GM18909 (cell line): ENCODE data around the gene SLC25A17.
"Not testable (repeated sequence)": the region's sequence is repeated elsewhere in the genome, so short reads cannot be mapped to it uniquely, and the experiment has no call there.

Source experiments
- ATAC-seq: cut with Tn5 transposase; IDR thresholded peaks from one replicate; pipeline ENCODE4 v1.9.1; 2021; ENCODE audit warnings: mild to moderate bottlenecking; ENCODE audit not compliant: unreplicated experiment, poor library complexity

Gene SLC25A17

DNA sequence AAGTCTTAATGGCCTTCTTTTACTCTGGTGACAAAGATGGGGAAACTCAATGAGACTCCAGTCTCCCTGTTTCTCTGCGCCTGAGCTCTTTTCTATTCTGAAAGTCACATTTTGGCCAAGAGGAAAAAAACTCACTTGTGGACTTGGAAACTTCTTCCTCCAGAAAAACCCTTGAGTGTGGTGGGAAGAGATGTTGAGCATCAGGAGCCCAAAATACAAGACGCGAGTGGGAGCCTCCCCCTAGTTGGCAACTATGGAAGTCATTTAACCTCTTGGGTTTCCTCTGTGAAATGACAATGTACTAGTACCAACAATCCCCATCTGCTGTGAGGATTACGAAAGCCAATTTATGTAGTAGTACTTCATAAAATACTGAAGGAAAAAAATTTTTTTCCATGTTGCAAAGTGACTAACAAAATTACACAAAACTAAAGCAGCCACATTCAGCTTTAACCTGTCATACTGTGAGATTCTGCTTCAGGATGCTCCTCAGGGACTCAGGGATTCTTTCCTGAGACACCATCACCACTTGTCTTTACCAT is 524 bp upstream of the SLC25A17 start:
- ATAC-seq = no peak

DNA sequence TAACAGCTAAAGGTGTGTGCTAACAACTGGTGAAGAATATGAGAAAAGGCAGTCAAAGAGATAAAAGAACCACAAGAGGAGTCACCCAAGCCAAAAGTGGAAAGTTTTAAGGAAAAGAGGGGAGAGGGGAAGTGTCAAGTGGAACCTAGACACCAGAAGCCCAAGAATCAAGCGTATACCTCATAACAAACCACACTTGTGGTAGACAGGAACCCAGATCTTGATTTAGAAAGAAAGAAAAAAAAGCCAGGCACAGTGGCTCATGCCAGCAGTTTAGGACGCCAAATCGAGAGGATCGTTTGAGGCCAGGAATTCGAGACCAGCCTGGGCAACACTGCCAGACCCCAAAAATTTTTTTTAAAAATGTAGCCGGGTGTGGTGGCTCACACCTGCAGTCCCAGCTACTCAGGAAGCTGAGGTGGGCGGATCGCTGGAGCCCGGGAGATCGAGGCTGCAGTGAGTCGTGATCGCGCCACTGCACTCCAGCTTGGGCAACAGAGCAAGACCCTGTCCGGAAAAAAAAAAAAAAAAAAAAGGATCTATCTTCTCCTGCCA is 877 bp downstream of the SLC25A17 start:
- ATAC-seq = peak; percentile 7

DNA sequence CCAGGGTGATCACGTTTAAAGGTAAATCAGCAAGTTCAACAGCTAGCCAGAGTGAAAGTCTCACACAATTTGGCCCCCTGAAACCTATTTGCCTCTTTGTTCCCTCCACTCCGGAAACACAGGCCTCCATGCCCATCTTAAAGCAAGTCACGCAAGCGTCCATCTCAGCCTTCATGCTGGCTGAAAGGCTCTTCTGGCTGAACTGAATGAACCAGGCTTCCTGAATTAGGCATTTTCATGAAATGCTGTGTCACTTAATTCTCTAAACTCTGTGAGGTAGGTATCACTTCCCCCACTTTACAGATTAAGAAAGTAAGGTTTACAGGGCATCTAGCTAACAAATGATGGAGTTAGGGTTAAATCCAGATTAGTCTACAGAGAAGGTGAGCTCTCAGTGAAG is 1.4 kb downstream of the SLC25A17 start:
- no peak for ATAC-seq

DNA sequence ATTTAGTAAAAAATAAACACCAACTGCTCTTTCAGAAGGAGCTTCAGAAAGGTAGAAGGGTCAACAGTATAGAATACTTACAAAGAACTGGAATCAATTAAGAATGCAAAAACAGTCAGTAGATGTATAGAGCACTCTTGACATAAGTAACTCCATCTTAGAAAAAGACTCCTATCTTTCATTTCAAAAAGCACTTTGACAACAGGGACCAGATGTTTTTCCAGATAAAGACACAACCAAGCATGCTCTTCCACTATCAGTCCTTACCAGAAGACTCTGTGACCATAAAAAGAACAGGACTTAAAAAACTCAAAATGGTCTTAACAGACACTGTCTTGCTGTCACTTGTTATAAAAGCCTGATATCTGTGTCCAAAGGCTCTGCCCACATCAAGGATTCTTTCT is 5.2 kb downstream of the SLC25A17 start:
- no peak for ATAC-seq

DNA sequence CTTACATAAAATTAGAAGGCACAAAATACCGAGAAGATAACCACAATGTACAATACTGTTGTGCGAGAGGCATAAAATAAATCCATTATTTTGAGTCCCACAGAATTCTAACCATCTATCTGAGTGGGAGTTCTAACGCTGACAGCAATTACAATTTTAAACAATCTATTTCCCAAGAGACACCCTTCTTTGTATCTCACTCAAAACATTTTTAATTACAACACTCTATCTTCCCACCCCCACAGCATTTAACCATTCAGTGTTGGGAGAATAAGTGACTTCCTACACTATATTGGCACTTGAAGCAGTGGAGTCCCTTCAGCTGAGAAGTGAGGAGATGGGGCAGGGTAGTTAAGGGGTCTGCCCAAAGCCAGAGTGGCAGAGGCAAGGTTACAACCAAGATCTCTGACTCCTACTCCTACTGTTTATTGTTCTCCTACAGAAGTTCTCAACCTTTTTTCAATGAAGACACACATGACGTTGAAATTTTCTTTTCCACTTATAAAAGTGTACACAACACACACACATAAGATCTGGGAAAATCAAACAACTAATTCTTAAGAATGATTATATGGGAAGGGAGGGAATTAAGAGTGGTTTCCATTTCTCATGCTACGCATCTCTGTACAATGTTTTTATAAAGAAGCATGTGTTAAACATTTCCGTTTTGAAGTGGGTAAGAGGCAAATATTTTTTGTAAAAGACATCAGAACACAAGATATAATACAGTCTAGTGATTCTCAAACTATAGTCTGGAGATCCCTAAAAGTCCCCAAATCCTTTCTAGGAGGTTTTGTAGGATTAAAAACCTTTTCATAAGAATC is 10.9 kb downstream of the SLC25A17 start:
- ATAC-seq = no peak

DNA sequence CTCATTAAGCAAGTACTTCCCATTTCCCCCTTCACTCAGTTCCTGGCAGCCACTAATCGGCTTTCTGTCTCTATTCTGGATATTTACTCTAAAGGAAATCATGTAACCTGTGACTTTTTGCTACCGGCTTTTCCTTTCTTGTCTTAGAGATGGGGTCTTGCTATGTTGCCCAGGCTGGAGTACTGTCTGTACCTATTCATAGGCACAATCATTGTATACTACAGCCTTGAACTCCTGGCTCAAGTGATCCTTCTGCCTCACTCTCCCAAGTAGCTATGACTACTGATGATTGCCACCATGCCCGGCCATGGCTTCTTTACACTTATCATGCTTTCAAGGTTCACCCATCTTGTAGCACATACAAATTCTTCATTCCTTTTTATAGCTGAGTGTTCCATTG is 12.4 kb downstream of the SLC25A17 start:
- ATAC-seq = no peak

DNA sequence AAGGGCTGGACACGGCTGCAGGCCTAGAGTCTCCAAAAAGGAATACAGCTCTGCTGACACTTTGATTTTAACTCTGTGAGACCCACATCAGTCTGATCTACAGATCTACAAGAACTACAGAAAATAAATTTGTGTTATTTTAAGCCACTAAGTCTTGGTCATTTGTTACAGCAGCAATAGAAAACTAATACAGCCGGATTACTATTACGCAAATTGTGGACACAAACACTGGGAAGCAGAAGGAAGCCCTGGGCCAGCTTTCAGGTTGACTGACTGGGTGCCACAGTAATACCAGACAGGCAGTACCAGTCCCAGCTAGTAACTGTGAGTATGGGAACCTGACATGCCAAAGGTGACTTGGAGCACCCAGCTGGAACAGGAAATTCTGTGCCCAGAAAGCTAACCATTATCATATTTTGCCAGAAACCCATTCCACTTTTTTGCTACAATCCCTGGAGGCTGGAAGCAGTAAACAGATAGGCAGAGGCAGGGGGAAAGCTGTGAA is 13.4 kb downstream of the SLC25A17 start:
- ATAC-seq = no peak

DNA sequence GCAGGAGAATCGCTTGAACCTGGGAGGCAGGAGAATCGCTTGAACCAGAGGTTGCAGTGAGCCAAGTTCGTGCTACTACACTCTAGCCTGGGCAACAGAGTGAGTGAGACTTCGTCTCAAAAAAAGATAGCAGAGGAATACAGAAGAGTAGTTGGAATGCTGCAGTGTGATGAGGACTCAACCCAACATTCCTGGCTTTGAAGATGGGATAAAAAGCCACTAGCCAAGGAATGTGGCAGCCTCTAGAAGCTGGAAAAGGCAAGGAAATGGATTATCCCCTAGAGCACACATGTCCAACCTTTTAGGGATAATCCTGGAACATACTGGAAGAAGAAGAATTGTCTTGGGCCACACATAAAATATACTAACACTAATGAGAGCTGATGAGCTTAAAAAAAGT is 13.9 kb downstream of the SLC25A17 start:
- no peak for ATAC-seq

DNA sequence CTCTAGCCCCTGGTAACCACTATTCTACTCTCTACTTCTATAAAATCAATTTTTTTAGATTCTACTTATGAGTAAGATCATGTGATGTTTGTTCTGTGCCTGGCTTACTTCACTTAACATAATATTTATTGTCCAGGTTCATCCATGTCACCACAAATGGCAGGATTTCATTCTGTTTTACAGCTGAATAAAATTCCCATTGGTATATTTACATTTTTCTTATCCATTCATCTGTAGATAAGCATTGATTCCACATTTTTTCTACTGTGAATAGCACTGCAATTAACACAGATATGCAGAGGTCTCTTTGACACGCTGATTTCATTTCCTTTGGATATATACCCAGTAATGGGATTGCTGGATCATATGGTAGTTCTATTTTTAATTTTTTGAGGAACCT is 15.8 kb downstream of the SLC25A17 start:
- no peak for ATAC-seq

DNA sequence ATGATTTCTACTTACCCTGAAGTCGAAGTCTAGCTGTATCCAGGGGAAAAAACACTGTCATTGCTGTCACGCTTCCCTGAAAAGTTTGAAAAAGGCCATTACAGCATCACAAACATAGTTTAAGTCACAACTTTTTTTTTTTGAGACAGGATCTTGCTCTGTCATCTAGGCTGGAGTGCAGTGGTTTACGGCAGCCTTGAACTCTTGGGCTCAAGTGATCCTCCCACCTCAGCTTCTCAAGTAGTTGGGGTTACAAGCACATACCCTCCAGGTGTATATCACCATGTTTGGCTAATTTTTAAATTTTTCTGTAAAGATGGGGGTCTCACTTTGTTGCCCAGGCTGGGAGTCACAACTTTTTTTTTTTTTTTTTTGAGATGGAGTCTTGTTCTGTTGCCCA is 20.1 kb downstream of the SLC25A17 start:
- no peak for ATAC-seq

DNA sequence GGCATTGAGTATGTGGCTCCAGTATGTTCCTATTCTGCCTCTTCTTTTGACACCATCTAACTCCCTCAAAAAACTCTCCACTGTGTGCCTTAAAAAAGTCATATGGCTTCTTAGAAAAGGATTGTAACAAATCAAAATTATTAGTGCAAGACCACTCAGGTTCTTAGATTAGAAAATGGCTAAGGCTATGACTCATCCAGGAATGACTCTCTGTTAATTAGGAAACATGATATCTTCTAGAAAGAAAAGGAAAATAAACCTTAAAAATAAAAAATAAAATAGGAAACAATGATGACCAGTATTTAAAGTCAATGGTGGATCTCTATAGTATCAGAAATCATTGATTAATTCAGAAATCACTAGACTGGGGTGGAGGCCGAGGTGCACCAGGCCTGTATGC is 21.7 kb downstream of the SLC25A17 start:
- ATAC-seq = no peak

DNA sequence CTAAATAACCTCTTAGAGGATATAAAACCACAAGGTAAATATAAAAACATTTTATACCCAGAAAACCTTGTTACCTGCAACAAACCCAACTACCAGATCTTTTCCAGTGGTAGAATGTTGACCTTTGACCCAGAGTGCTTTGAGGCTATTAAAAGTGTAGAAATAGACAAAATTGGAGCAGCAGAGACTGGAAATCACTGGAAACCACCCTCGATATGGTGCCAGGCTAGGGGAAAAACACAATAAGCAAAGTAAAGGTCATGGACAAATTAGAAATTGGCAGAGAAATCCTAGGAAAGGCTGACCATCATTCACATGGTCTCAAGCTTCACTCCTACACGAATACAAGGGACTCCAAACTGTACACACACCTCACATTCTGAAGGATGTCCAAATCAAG is 26.7 kb downstream of the SLC25A17 start:
- ATAC-seq = no peak

DNA sequence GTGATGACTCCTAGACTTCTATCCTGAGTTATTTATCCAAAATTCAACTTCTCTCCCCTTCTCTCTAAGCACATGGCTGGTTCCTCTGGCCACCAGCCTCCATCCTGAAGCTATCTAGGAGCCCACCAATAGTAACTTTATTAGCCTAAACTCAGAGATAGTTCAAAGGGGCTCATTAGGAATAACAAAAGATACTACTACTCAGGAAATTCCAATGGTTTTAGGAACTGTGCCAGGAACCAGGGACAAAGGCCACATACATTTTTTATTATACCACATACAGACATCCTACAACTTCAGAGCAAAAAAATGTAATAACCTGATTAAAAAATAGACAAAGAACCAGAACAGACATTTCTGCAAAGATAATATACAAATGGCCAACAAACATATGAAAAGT is 27.9 kb downstream of the SLC25A17 start:
- no peak for ATAC-seq

DNA sequence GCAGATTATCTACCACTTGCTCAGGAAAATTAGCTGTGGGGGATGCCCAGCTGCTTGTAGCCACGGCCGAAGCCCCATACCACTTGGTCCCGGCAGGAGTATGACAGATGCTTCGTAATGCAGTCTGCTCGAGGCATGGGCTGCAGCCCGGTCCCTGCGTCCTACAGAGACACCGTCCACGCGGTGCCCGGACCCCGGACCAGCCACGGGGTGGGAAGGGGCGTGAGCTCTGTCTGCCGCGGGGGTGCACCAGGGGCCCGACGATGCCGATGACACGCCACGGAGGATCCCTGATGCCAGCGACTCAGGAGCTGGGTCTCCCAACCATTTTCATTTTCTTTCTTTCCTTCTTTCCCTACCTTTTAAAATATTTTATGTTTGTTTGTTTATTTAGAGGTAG is 30.0 kb downstream of the SLC25A17 start:
- no peak for ATAC-seq

DNA sequence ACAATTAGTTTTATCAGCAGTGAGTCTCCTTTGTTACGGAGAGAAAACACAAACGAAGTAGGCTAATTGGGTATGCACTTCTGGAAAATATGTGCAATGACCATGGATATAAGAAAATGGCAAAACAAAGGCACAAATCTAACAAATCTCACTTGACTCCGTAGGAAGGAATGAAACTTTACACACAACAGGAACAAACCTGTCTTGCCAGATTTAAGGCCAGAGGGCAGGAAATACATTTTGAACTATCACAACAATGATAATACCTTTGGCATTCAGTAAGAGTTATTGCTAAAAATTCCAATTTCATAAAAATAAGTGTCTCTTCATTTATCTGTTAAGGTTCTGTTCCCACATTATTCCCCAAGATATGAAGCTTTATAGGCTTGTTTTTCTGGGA is 36.6 kb downstream of the SLC25A17 start:
- no peak for ATAC-seq

DNA sequence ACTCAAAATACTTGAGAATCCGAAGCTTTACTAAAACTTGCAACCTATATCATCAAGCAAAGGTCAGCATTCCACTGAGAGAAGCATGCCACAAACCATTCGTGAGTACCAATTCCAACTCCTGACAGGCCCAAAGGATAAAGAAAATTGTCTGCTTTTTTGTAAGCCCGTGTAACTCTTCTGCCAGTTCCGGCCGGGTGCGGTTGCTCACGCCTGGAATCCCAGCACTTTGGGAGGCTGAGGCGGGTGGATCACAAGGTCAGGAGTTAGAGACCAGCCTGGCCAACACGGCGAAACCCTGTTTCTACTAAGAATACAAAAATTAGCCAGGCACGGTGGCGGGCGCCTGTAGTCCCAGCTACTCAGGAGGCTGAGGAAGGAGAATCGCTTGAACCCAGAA is 37.4 kb downstream of the SLC25A17 start:
- ATAC-seq = not testable (repeated sequence)

DNA sequence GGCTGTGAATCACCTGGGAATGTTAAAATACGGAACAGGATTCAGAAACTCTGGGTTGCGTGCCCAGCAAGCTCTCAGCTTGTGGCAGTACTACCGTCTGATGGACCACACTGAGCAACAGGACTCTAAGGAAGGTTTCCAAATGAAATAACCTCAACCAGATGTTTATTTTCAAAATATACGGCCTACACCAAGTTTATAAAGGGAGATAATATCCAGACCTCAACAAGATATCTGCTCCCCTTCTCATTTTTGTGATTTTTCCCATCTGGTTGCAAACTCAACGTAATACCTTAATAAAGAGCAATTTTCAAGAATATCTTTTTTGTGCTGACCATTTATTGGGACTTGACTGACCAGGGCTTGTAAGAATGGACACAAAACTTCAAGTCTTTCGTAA is 49.4 kb downstream of the SLC25A17 start:
- ATAC-seq = no peak

DNA sequence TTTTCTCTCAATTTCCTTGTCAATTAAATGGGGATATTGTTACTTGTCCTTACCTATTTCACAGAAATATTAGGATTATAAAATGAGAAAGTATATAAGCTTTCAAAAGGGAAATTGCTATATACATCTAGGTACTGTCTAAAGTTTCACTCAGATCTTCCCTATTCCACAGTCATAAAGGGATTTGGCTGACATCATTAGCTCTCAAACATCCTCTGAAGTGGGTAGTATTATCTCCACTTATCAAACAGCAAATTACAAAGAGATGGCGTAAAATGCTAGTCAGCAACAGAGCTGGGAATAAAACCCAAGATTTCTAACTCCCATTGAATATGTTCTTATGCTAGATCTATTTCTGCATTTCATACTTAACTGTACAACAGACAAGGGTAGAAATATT is 50.9 kb downstream of the SLC25A17 start:
- no peak for ATAC-seq

DNA sequence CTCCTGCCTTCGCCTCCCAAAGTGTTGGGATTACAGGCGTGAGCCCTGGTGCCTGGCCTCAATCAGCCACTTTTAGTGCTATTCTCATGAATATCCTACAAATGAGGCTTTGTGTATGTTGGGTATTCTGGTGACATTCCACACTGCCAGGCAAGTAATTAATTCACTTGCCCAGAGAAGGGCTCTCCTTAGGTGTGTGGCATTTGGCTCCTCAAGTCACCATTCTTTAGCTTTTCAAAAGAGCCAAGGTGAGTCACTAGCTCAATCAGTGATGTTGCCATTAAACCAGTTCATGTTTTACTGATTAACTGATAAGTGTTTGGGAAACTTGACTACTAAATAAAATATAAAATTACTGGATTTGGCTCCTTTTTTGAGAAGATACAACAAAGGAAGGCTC is 52.2 kb downstream of the SLC25A17 start:
- ATAC-seq = no peak

DNA sequence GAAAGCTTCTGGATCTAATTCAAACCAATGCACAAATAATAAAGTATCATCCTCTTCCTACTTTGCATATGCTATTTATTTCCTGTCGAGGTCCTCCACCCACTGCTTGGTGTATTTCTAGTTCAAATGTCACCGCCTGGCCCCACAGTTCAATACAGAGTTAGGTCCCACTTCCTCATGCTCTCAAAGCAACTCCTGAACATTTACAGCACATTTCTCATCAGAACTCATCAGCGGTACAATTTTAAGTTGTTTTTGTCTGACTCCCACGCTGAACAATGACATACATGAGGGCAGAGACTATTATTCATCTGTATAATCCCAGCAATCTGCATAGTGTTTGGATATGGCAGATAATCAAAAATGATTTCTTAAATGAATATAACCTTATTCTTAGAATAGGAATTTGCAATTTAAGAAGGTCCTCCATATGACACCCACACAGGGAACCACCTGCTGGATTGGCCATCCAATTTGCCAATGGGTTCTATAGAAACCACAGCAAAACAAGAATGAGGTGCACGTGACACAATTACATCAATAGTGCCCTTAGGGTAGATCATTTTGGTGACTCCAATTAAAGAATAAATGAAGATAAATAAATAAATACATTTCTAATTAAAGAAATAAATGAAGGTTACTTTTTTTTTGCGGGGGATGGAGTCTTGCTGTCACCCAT is 54.2 kb downstream of the SLC25A17 start:
- no peak for ATAC-seq

DNA sequence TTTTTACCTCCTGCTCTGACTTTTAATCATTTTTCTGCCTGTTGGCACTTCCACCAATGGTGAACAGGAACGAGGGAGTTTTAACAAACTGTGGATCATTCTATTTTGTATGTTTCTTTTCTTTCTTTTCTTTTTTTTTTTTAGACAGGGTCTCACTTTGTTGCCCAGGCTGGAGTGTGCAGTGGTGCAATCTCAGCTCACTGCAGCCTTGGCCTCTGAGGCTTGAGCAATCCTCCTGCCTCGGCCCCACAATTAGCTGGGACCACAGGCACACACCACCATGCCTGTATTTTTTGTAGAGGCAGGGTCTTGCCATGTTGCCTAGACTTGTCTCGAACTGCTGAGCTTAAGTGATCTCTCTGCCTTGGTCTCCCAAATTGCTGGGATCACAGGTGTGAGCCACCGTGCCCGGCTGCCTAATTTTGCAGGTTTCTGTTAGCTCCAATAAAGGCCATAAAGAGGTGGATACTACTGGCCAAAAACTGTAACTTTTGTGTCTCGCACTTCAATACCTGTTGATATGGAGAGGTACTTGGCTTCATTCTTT is 59.8 kb downstream of the SLC25A17 start:
- no peak for ATAC-seq
